CD4-positive, alpha-beta T cell treated with Interleukin-6 for 4 hours (primary cell): ENCODE results near the gene DPH2.

Source experiments
- DNase-seq: peaks from one replicate; pipeline ENCODE4 v3.0.0-alpha.2; 2020; ENCODE audit warnings: mixed read lengths

Gene DPH2

DNA sequence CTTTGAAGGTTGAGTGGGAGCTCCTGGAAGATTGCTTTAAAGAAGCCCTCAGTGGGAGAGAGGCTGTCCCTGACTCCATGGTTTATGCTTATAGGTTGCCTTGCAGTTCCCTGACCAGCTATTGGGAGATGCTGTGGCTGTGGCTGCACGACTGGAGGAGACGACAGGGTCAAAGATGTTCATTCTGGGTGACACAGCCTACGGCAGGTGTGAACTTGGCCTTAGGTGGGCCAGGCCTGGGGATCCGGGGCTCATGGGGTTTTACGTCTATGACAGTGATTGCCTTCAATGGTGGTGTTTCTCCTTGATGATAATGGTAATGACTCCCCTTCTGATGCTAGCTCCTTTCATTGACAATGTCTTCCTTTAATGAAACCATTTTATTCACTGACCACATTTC lies 692 bp downstream of the DPH2 start:
- DNase-seq: no peak

DNA sequence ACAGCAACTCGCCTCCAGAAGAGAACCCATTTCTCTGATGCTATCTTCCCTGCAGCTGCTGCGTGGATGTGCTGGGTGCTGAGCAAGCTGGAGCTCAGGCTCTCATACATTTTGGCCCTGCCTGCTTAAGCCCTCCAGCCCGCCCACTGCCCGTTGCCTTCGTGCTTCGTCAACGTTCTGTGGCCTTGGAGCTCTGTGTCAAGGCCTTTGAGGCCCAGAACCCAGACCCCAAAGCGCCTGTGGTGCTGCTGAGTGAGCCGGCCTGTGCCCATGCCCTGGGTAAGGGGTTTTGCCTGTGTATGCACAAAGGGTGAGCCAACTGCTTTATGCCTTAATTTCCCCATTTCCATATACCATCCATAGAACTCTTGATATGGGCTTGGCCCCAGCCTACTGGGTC lies 1.1 kb downstream of the DPH2 start:
- DNase-seq: no peak

DNA sequence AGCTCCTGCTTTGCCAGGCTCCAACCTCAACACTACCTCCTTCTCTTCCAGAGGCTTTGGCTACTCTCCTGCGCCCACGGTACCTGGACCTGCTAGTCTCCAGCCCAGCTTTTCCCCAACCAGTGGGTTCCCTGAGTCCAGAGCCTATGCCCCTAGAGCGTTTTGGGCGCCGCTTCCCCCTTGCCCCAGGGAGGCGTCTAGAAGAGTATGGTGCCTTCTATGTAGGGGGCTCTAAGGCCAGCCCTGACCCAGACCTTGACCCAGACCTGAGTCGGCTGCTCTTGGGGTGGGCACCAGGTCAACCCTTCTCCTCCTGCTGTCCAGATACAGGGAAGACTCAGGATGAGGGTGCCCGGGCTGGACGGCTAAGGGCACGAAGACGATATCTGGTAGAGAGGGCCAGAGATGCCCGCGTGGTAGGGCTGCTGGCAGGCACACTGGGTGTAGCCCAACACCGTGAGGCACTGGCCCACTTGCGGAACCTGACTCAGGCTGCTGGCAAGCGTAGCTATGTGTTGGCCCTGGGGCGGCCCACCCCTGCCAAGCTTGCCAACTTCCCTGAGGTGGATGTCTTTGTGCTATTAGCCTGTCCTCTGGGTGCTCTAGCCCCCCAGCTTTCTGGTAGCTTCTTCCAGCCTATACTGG lies 1.6 kb downstream of the DPH2 start:
- DNase-seq: no peak

DNA sequence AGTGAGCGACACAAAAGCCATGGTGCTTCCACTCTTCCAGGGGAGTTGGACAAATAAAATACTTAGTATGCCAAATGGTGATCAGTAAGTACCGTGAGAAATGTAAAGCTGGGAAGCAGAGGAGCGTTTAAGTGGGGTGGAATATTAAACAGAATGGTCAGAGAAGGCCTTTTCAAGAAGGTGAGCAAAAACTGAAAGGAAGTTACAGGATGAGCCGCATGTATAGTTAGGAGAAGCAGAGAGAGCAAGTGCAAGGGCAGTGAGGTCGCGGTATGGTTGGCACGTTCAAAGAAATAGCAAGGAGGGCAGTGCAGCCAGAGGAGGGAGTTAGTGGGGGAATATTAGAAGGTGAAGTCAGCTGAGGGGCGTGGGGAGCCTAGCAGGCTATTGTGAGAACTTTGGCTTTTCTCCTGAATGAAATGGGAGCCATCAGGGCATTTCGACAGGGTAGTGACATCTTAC lies 4.2 kb downstream of the DPH2 start:
- DNase-seq: no peak

DNA sequence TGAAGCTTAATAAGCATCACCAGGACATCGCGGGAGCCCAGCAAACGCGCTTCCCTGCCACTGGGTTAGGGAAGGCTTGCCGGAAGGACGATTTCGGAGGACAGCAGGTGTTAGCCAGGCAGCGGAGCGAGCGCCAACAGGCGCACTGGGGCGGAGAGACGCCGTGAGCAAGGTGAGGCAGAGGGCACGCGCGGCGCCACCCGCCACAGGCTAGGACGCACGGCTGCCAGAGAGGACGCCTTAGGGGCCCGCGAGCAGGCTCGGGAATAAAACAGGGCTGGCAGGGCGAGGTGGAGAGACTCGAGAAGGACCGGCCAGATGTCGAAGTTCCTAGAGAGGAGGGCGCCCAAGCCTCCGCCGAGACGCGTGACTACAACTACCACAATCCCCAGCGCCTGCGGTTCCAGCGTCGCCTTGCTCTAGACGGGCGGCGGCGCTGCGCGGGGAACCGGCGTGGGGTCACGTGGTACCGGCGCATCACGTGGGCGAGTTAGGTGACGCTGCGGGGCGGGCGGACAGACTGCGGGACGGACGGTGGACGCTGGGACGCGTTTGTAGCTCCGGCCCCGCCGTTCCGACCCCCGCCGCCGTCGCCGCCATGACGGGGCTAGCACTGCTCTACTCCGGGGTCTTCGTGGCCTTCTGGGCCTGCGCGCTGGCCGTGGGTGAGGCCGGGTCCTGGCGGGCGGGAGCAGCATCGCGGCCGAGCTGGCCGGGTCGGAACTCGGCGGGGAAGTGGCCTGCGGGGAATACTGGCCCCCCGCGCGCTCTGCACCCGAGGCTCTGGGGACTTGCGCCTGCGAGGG lies 4.8 kb downstream of the DPH2 start, which contains the start of gene ATP6V0B:
Gene ATP6V0B, plus strand, starts transcription at position 518 of the 806 bp plus-strand sequence. Its CDS starts 81 bp downstream, at position 599.
- DNase-seq: peak; percentile 94

DNA sequence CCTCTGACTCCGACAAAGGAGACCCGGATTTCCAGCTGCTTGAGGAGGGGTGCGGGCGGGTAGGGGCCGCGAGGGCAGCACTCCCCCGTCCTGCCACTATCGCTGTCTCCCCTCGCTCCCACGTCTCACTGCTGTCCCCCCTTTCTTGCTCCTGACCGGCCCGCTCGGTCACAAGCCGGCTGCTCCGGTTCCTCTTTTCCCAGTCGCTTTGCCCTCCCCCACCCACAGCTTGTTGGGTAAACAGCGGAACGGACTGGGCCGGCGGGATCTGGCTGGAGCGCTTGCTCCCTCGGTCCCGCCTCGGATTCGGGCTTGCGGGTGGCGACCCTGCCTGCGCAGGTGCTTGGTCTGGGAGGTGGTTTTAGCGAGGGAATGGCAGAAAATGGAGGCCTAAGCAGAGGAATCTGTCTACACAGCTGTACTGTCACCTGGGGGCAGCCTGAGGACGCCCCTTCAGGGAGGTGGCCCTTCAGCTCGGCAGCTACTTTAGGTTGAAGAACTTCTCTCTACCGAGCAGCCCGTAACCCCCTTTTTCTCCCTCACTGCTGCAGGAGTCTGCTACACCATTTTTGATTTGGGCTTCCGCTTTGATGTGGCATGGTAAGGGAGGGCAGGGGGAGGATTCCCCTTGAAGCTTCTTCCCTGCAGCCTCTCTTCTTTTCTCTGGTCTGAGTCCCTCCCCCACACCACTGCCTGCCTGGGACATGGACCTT lies 5.6 kb downstream of the DPH2 start:
- DNase-seq: peak; percentile 60

DNA sequence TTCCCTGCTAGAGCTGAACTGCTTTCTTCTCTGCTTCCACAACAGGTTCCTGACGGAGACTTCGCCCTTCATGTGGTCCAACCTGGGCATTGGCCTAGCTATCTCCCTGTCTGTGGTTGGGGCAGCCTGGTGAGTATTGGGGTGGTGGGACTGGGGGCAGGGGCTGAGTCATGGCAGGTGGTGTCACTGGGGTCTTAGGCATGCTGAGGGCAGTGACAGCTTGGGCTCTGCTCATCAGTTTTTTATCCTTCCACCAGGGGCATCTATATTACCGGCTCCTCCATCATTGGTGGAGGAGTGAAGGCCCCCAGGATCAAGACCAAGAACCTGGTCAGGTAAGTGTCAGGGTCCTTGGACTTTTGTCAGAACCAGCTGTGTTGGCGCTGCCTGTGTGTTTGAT lies 6.2 kb downstream of the DPH2 start:
- DNase-seq: no peak

DNA sequence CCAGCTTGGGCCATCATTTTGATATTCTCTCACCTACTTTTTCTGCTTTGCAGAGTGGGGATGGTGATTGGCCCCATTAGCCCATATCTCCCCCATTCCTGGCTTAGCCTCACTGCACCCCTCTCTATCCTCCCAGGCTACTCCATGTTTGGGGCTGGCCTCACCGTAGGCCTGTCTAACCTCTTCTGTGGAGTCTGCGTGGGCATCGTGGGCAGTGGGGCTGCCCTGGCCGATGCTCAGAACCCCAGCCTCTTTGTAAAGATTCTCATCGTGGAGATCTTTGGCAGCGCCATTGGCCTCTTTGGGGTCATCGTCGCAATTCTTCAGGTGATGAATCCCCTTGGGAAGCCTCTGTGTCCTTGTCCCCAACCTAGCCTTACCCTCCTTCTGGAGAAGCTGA lies 7.1 kb downstream of the DPH2 start:
- no peak for DNase-seq

DNA sequence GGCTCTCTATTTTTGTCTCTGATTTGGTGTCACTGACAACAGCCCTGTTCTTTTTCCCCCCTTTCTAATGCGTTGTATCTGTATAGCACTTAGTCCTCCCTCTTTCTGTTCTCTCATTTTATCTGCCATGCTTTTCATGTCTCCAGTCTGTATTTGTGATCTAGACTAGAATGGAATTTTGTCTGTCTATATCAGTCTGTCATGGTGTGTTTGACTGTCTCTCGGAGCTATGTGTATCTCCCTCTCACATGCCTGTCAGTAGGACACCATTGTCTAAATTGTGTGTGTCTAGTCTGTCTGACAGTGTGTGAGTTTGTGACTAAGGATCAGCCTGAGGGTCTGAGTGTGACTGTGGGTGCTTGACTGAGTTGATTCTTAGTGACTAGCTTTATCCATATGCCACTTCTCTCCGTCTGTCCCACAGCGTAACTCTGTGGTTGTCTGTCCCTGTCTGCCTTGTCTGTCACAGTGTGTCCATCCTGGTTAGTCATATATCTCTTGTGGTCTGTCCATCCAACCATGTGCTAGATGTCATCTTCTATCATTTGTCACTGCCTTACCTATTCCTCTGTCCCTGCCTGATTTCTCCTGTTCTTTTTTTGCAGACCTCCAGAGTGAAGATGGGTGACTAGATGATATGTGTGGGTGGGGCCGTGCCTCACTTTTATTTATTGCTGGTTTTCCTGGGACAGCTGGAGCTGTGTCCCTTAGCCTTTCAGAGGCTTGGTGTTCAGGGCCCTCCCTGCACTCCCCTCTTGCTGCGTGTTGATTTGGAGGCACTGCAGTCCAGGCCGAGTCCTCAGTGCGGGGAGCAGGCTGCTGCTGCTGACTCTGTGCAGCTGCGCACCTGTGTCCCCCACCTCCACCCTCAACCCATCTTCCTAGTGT lies 7.8 kb downstream of the DPH2 start:
- no peak for DNase-seq

DNA sequence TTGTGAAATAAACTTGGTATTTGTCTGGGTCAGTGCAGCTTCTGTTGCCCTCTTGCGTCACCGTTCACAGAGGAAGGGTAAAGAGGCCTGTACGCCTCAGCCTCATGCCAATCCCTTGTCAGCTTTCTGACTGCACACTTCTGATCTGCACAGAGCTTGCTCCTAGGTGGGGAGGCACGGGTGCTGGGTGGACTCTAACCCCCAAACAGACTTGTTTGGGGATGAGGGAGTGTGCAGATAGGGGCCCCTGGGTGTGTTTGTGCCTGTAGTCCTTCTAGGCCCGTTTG lies 8.4 kb downstream of the DPH2 start:
- no peak for DNase-seq

DNA sequence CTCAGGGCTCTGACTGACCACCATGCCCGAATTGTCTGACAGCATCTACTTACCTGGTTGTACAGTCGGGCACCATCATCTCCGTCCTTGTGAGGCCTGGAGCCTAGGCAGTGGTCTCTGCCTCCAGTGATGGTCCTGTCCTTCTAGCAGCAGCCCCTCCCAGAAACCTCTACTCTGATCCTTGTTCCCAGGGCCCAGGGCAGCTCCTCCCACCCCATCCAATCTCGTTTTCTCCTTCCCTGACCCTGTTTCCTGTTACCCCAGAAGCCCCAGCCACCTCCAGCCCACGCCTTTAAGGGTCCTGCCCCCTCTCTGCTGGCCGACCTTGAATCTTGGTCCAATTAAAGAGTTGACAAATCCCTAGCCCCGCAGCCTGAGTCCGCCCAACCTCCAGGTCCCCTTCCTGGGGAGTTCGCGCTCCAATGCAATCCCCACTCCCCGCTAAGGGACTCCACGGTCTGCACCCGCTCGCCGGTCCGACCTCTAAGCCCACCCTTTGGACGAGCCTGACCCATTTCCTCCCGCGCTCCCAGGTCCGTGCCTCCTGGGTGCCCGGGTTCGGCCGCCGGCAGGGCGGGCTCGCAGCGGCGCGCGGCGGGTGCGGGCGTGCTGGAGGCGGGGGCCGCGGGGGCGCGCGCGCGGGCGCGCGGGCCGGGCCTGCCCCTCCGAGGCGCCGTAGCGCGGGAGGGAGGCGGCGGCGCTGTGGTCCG lies 8.9 kb downstream of the DPH2 start, which contains the start of gene B4GALT2:
Gene B4GALT2, plus strand, starts transcription at position 660 of the 710 bp plus-strand sequence. CDS start 1,951 bp downstream, outside the sequence.
- peak; percentile 33 for DNase-seq

DNA sequence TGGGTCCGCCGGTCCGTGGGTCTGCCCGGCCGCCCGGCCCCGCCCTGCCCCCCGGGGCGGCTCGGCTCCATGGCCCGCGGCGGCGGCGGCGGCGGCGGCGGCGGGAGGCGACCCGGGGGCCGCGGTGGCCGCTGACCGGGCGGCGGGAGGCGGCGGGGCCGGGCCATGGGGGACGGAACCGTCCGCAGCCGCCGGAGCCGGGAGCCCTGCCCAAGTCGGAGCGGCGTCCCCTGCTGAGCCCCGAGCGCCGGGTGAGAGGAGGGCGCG lies 9.4 kb downstream of the DPH2 start:
- DNase-seq: no peak

DNA sequence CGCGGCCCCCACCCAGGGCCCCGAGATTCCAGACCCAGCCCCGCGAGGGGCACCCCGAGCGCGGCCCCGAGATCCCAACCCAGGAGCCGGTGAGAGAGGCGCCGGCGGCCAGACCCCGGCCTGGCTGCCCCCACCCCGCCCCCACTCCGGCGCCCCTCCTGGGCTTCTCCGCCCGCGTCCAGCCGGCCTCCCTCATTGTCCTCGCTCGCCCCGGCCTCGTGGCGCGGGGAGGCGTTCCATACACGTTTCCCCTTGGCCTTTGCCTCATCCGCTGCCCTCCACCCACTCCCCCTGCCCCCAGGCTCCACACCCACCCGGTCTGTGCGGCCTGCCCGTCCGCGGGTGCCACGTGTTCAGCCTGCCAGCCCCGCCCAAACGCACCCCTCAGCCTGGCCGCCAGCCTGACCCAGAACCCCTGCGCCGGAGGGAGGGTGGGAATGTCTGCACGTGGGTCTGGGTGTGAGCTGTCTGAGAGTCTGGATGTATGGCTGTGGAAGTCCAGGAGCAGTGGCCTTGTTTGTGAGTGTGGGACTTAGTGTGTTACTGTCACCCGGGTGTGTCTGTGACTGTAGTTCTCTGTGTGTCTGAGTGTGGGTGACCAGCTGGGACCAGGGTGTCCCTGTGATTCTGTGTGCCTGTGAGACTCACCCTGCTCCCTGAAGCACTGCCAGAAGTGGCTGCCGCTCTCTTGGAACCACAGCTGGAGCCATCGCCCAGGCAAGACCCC lies 9.9 kb downstream of the DPH2 start:
- DNase-seq: peak; percentile 16

DNA sequence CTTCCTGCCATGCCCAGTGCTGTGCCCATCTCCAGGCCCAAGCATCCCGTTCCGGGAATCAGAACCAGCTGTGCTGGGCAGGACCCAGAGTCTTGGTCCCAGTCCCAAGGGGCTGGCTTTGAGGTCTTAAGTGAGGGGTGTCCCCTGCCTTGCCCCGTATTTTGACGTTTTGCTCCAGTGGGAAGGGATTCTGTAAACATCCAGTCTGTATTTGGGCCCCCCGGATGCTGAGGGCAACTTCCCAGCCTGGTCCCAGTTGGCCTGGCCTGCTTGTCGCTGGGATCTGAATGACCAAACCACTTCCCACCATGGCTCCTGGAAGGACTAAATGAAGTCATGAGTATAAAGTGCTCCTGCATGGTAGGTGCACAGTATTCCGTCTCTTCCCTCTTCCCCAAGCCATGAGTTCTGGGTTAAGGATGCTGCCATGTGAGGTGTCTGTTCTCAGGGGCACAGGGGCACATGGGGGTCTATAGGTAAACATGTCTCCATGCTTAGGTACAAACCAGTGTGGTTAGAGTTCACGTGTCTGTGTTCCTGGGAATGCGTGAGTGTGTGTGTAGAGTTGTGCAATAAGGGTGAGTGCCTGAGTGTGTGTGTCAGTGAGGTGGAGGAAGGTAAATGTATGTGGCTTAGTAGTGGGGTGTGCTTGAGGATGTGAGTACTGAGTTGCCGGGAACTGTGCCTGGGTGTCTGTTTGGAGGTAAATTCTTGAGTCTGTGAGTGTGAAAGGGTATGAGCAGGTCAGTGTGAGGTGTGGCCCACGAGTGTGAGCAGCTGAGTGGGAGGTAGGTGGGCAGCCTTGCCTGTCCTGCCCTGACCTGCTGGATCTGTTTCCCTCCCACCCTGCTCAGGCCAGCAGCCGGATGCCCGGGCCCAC lies 10.7 kb downstream of the DPH2 start:
- no peak for DNase-seq

DNA sequence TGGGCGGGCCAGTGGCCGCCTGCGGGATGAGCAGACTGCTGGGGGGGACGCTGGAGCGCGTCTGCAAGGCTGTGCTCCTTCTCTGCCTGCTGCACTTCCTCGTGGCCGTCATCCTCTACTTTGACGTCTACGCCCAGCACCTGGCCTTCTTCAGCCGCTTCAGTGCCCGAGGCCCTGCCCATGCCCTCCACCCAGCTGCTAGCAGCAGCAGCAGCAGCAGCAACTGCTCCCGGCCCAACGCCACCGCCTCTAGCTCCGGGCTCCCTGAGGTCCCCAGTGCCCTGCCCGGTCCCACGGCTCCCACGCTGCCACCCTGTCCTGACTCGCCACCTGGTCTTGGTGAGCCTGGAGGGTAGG lies 11.3 kb downstream of the DPH2 start:
- DNase-seq: no peak

DNA sequence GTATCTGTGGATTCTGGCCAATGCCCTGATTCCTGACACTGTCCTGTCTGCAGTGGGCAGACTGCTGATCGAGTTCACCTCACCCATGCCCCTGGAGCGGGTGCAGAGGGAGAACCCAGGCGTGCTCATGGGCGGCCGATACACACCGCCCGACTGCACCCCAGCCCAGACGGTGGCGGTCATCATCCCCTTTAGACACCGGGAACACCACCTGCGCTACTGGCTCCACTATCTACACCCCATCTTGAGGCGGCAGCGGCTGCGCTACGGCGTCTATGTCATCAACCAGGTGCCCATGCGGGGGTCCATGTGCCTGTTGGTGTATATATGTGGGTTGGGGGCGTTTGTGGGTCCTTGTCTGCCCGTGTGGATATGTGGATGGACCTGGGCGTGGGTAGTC lies 11.8 kb downstream of the DPH2 start:
- DNase-seq: no peak

DNA sequence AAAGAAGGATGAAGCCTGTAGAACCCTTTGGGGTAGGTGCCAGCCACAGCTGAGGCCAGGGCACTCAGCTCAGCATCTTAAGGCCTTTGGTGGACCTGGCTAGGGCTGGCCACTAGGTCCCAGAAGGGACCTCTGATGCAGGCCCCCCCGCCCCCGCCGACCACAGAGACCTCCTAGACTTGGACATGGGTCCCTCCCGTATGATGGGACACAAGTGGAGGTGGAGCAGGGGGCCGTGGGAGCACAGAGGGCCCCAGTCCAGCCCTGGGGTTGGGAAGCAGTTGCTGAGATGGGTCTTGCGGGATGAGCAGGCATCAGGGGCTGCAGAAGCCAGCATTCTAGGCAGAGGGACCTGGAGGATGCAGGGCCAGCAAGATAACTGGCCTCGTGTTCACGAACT lies 12.4 kb downstream of the DPH2 start:
- no peak for DNase-seq

DNA sequence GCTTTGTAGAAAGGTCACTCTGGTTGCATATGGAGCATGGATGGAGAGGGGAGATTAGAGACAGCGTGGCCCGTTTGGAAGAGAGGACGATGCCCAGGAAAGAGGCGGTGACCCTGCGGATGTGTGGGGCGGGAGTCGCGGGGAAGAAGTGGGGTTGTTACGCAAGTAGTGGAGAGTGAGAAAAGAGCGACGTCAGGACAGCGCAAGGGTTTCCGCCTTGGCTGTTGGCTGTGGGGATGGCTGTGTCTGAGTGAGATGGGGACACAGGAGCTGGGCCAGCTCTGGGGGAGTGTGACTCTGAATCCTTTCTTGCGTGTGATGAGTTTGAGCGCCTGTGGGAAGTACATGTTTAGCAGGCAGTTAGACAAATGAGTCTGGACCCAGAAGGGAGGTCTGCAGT lies 13.0 kb downstream of the DPH2 start:
- no peak for DNase-seq

DNA sequence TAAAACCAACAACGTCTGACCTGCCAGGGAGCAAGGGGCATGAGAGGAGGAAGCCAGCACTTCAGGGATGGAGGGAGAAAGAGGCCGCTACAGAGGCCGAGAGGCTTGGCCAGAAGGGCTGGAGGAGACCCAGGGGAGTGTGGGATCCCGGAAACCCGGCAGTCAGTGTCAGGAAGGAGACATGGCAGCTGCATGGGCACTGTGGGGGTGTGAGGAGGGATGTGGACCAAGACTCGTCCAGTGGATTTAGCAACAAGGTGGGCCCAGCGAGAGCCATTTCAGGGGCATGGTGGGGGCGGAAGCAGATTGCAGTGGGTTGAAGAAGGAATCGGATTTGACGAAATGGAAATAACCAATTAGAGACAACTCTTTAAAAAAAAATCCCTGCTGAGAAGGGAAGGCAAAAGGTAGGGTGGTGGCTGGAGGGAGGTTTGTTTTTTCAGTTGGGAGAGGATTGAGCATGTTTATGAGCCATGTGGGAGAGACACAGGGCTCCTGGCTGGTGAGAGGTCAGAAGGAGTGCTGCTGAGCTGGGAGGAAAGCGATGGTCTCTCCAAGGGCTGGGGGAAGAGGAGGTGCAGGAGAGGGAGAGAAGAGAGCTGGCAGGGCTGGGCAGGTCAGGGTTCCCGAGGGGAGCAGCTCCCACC lies 13.6 kb downstream of the DPH2 start:
- no peak for DNase-seq

DNA sequence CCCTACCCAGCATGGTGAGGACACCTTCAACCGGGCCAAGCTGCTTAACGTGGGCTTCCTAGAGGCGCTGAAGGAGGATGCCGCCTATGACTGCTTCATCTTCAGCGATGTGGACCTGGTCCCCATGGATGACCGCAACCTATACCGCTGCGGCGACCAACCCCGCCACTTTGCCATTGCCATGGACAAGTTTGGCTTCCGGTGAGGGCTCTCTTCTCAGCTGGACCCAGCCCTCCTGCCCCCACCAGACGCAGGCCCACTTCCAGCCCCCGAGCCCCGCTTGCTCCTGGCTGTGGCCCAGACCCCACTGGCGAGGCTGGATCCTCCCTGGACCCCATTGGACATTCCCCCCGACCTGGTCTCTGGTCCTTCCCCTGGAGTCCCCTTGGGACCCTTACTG lies 15.0 kb downstream of the DPH2 start:
- DNase-seq: no peak
